ENCODE results near the gene NMS. TPM values are rescaled to one million over a fixed set of nuclear protein-coding genes. Genes with fewer than 3 reads are reported as not detected.

The NMS gene, protein sequence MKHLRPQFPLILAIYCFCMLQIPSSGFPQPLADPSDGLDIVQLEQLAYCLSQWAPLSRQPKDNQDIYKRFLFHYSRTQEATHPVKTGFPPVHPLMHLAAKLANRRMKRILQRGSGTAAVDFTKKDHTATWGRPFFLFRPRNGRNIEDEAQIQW
- total RNA-seq (not detected), polyA plus RNA-seq (not detected)
- long read RNA-seq, donor 1, result 0 reads
- long read RNA-seq, donor 2, result 0 reads
- long read RNA-seq, donor 3, result 0 reads
- long read RNA-seq, donor 4, result 0 reads

DNA sequence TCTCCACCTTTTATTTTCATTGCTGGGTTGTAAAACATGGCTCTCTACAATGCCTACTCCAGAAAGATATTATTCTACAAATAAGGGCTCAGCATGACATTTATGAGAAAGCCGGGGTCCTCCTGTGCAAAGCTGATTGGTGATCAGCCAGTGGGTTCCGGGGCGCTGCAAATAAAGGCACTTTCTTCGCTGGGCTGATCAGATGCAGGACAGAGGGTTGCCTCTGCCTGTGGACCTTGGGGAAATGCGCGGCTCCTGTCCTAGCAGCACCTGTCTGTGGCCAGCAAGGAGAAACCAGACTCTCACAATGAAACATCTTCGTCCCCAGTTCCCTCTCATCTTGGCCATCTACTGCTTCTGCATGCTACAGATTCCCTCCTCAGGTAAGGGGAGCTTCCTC is at the start of gene NMS:
TSS of gene NMS (plus strand) at position 301 of the 400 bp plus-strand sequence. CDS start at position 308, 7 bp downstream.
- no peaks in the 10 kb centered on the region for H3K4me1 ChIP-seq (ENCODE audit: control insufficient read depth, insufficient read depth, low read length)
- WGBS, result 94% methylated on average over 7 of the region's 7 CpGs
- ATAC-seq (no peak), DNase-seq (no peak)
- no peaks in the 10 kb centered on the region for H3K27me3 ChIP-seq (ENCODE audit: control insufficient read depth, insufficient read depth)
- intact Hi-C loops (cut with DNase I), result no loop called here
- H3K4me3 ChIP-seq (ENCODE audit: low read length), result no peak within 1 kb of the TSS
- peaks cover 2% of the 10 kb centered on the region for H3K9me3 ChIP-seq (ENCODE audit: control insufficient read depth, low read length)
- H3K27ac ChIP-seq (ENCODE audit: low read length), result no peak within 1 kb of the TSS

DNA sequence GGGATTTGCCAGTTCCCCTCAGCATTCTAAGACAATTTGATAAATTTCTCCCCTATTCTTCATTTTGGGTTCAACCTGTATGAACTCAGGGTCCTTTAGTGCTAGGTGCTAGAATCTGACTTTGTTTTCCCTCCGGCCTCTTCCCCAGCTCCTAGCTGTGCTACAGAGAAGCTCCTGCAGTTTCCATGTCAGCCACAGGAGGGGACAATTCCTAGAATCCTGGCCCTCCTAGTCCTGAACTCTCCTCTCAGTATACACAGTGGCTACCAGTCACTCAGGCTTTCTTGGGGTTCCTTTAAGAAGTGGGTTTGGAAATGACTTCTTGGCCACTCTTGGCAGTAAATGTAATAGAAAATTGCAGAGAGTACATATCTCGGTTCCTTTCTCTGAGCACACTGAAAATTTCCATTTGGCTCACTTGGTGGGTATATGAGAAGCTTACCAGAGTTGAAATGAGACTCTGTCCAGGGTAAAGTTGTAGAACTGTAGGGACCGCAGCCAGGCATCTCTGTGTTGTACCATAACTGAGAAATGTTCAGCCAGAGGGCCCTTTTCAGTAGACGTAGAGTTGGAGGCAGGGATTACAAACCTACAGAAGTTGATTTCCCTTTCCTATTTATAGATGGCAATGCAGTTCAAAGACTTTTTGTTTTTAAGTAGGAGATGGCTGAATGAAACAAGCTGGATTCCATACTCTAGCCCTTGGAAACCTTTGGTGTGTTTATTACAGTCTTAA is 47.8 kb upstream of the NMS start:
- ATAC-seq (peak in 1 of 2 donors; percentile 65), DNase-seq (no peak)
- no peaks in the 10 kb centered on the region for H3K27me3 ChIP-seq (ENCODE audit: control insufficient read depth, insufficient read depth)
- 82% methylated on average over 4 of the region's 4 CpGs for WGBS
- no peaks in the 10 kb centered on the region for H3K9me3 ChIP-seq (ENCODE audit: control insufficient read depth, low read length)
- intact Hi-C loops (cut with DNase I), result loop anchor here in 1 of 4 donors (10.0 kb wide), 1 partner anchor 142 kb away; the partner anchor contains the start of gene PDCL3
- H3K27ac ChIP-seq (ENCODE audit: low read length), result no peak overlapping the region
- no peaks in the 10 kb centered on the region for H3K4me1 ChIP-seq (ENCODE audit: control insufficient read depth, insufficient read depth, low read length)
- H3K4me3 ChIP-seq (ENCODE audit: low read length), result no peak overlapping the region

DNA sequence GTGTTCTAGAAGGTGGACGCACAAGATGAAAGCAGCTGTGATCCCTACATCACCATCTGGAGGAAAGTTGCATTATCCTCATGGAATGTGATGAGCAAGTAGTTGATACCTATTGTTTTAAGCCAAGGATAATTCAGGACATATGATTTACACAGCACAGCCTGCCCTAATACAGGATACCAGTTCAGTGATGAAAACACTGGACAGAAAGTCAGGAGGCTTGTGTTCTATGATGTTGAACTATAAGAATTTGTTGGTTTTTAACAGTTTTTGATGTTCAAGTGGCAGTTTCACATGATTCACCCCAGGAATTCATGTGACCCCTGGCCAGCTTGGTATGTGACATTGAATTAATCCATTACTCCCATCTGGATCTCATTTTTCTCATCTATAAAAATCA is 46.7 kb upstream of the NMS start:
- 87% methylated on average over 1 of the region's 1 CpG for WGBS
- DNase-seq, result no peak
- Histone ChIP-seq H3K27me3 (ENCODE audit: control insufficient read depth, insufficient read depth) (no peaks in the 10 kb centered on the region), H3K9me3 (ENCODE audit: control insufficient read depth, low read length) (no peaks in the 10 kb centered on the region), H3K4me1 (ENCODE audit: control insufficient read depth, insufficient read depth, low read length) (no peaks in the 10 kb centered on the region), H3K4me3 (ENCODE audit: low read length) (no peak overlapping the region), H3K27ac (ENCODE audit: low read length) (no peak overlapping the region)
- intact Hi-C loops (cut with DNase I), result loop anchor here in 1 of 4 donors (10.0 kb wide), 1 partner anchor 141 kb away; the partner anchor contains the start of gene PDCL3
- no peak for ATAC-seq

DNA sequence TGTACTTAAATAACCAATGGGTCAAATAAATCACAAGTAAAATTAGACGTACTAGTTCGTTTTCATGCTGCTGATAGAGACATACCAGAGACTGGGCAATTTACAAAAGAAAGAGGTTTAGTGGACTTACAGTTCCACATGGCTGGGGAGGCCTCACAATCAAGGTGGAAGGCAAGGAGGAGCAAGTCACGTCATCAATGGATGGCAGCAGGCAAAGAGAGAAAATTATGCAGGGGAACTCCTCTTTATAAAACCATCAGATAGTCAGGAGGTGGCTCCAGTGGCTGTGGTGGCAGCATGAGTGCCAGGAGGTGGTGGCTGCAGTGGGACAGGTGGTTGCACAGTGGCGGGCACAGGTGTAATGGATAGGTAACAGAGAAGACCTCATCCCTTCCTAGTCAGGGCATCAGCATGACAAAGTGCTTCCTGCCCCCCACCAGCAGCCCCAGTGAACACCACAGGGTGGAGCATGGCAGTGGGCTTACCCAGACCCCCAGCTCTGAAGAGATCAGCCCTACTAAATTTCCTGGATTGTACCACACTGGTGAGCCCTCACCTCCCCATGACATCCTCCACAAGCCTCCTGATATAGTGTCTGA is 45.9 kb upstream of the NMS start:
- Histone ChIP-seq H3K4me1 (ENCODE audit: control insufficient read depth, insufficient read depth, low read length) (no peaks in the 10 kb centered on the region), H3K4me3 (ENCODE audit: low read length) (no peak overlapping the region), H3K27me3 (ENCODE audit: control insufficient read depth, insufficient read depth) (no peaks in the 10 kb centered on the region), H3K27ac (ENCODE audit: low read length) (no peak overlapping the region), H3K9me3 (ENCODE audit: control insufficient read depth, low read length) (no peaks in the 10 kb centered on the region)
- intact Hi-C loops (cut with DNase I), result loop anchor here in 1 of 4 donors (10.0 kb wide), 1 partner anchor 140 kb away; the partner anchor contains the start of gene PDCL3
- WGBS, result 81% methylated on average over 4 of the region's 4 CpGs
- no peak for DNase-seq
- ATAC-seq, result no peak

DNA sequence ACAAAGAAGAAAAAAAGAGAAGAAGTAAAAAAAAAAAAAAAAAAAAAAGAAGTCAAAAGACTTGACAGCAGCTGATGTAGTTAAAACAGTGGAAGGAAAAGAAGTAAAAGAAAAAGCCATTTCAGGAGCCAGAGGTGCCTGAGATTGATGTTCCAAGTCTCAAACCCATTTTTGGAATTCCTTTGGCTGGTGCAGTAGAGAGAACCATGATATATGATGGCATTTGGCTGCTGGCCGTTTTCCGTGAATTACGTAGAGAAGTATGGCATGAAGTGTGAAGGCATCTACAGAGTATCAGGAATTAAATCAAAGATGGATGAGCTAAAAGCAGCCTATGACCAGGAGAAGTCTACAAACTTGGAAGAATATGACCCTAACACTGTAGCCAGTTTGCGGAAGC is 45.2 kb upstream of the NMS start:
- Histone ChIP-seq H3K4me1 (ENCODE audit: control insufficient read depth, insufficient read depth, low read length) (no peaks in the 10 kb centered on the region), H3K27ac (ENCODE audit: low read length) (no peak overlapping the region), H3K27me3 (ENCODE audit: control insufficient read depth, insufficient read depth) (no peaks in the 10 kb centered on the region), H3K9me3 (ENCODE audit: control insufficient read depth, low read length) (no peaks in the 10 kb centered on the region), H3K4me3 (ENCODE audit: low read length) (no peak overlapping the region)
- WGBS, result 78% methylated on average over 4 of the region's 4 CpGs
- no peak for DNase-seq
- intact Hi-C loops (cut with DNase I), result loop anchor here in 1 of 4 donors (10.0 kb wide), 1 partner anchor 140 kb away; the partner anchor contains the start of gene PDCL3
- ATAC-seq, result no peak

DNA sequence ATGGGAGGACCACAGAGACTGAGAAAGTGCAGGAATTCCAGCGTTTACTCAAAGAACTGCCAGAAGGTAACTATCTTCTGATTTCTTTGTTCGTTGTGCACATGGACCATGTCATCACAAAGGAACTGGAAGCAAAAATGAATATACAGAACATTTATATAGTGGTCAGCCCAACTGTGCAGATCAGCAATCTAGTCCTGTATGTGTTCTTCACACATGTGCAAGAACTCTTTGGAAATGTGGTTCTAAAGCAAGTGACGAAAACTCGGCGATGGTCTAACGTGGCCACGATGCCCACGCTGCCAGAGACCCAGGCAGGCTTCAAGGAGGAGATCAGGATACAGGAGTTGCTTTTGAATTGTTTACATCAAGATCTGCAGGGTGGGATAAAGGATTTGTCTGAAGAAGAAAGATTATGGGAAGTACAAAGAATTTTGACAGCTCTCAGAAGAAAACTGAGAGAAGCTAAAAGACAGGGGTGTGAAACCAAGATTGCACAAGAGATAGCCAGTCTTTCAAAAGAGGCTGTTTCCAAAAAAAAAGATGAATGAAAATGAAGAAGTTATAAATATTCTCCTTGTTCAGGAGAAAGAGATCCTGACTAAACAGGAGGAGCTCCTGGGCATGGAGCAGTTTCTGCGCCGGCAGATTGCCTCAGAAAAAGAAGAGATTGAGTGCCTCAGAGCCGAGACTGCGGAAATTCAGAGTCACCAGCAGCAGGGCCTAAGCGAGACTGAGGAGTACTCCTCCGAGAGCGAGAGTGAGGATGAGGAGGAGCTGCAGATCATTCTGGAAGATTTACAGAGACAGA is 44.5 kb upstream of the NMS start:
- WGBS, result 80% methylated on average over 15 of the region's 15 CpGs
- H3K4me3 ChIP-seq (ENCODE audit: low read length), result no peak overlapping the region
- H3K9me3 ChIP-seq (ENCODE audit: control insufficient read depth, low read length), result no peaks in the 10 kb centered on the region
- no peaks in the 10 kb centered on the region for H3K4me1 ChIP-seq (ENCODE audit: control insufficient read depth, insufficient read depth, low read length)
- DNase-seq (no peak), ATAC-seq (no peak)
- no peak overlapping the region for H3K27ac ChIP-seq (ENCODE audit: low read length)
- intact Hi-C loops (cut with DNase I), result loop anchor here in 1 of 4 donors (10.0 kb wide), 1 partner anchor 139 kb away; the partner anchor contains the start of gene PDCL3
- H3K27me3 ChIP-seq (ENCODE audit: control insufficient read depth, insufficient read depth), result no peaks in the 10 kb centered on the region

DNA sequence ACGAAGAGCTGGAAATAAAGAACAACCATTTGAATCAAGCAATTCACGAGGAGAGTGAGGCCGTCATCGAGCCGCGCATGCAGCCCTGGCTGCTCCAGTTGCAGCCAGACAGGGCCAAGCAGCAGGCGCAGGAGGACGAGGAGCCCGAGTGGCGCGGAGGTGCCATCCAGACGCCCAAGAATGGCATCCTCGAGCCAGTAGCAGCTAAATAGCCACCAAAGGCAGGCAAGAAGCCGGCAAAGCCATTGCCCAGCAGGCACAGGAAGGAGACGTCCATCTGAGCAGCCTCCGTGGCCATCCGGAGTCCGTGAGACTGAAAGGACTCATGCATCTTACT is 43.9 kb upstream of the NMS start:
- no peak overlapping the region for H3K4me3 ChIP-seq (ENCODE audit: low read length)
- no peaks in the 10 kb centered on the region for H3K27me3 ChIP-seq (ENCODE audit: control insufficient read depth, insufficient read depth)
- WGBS, result 83% methylated on average over 18 of the region's 18 CpGs
- intact Hi-C loops (cut with DNase I), result loop anchor here in 1 of 4 donors (10.0 kb wide), 1 partner anchor 138 kb away; the partner anchor contains the start of gene PDCL3
- H3K9me3 ChIP-seq (ENCODE audit: control insufficient read depth, low read length), result no peaks in the 10 kb centered on the region
- ATAC-seq (no peak), DNase-seq (no peak)
- no peak overlapping the region for H3K27ac ChIP-seq (ENCODE audit: low read length)
- no peaks in the 10 kb centered on the region for H3K4me1 ChIP-seq (ENCODE audit: control insufficient read depth, insufficient read depth, low read length)

DNA sequence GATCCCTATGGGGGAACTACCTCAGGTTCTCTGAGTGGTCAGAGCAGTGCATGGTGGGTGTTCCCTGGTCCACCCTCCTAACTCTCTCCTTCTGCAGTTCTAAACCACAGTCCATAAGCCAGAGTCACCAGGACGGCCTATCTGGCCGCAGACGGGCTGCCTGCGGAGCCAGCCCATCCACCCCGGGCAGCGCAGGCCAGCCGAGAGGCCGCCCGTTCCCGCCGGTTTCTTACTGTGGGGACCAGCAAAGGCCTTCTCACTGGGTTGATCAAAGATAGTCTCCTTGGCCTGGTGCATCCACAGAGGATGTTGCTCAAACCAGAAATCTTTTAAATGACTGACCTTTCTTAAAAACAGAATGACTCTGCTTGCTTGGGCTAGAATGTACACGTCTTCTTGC is 43.2 kb upstream of the NMS start:
- no peaks in the 10 kb centered on the region for H3K27me3 ChIP-seq (ENCODE audit: control insufficient read depth, insufficient read depth)
- 92% methylated on average over 12 of the region's 12 CpGs for WGBS
- H3K27ac ChIP-seq (ENCODE audit: low read length), result no peak overlapping the region
- intact Hi-C loops (cut with DNase I), result loop anchor here in 1 of 4 donors (10.0 kb wide), 1 partner anchor 138 kb away; the partner anchor contains the start of gene PDCL3
- no peaks in the 10 kb centered on the region for H3K9me3 ChIP-seq (ENCODE audit: control insufficient read depth, low read length)
- no peaks in the 10 kb centered on the region for H3K4me1 ChIP-seq (ENCODE audit: control insufficient read depth, insufficient read depth, low read length)
- DNase-seq, result no peak
- H3K4me3 ChIP-seq (ENCODE audit: low read length), result no peak overlapping the region
- peak in 1 of 2 donors; percentile 16 for ATAC-seq

DNA sequence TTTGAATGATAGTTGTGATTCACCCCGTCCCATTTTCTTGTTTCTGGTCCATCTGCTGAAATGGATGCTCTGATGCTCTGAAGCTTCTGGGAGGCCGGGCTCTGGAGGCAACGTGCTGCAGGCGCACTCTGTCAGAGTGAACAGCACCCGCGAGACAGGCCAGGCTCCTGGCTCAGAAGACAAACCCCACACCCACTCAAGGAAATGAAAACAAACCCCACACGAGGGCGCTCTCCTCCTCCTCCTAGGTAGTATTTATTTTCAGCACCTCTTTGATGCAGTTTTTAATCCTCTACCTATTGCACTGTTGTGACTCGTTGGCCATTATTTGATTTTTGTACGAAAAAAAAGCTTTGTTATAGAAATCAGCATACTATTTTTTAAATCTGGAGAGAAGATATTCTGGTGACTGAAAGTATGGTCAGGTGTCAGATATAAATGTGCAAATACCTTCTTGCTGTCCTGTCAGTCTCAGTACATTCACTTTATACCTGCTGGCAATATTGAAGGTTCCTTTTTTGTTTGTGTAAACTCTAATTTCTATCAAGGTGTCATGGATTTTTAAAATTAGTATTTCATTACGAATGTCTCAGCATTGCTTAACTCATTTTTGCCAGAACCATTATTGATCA is 42.5 kb upstream of the NMS start:
- no peaks in the 10 kb centered on the region for H3K9me3 ChIP-seq (ENCODE audit: control insufficient read depth, low read length)
- H3K4me1 ChIP-seq (ENCODE audit: control insufficient read depth, insufficient read depth, low read length), result no peaks in the 10 kb centered on the region
- H3K27ac ChIP-seq (ENCODE audit: low read length), result no peak overlapping the region
- intact Hi-C loops (cut with DNase I), result loop anchor here in 1 of 4 donors (10.0 kb wide), 1 partner anchor 137 kb away; the partner anchor contains the start of gene PDCL3
- WGBS, result 35% methylated on average over 11 of the region's 11 CpGs
- no peaks in the 10 kb centered on the region for H3K27me3 ChIP-seq (ENCODE audit: control insufficient read depth, insufficient read depth)
- DNase-seq (peak; percentile 56 to 81 (median 76)), ATAC-seq (peak; percentile 76 to 83)
- H3K4me3 ChIP-seq (ENCODE audit: low read length), result no peak overlapping the region

DNA sequence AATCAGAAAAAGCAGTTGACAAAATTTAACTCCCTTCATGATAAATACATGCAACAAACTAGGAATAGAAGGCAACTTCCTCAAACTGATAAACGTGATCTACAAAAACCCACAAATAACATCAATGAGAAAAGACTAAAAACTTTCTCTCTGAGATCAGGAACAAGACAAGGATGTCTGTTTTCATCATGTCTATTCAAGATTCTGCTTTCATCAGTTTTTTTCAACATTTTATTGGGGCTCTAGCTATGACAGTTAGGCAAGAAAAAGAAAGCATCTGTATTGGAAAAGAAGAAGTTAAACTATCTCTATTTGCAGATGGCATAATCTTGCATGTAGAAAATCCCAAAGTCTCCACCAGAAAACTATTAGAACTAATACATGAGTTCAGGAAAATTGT is 40.6 kb upstream of the NMS start:
- DNase-seq (no peak), ATAC-seq (no peak)
- no peak overlapping the region for H3K4me3 ChIP-seq (ENCODE audit: low read length)
- no peaks in the 10 kb centered on the region for H3K27me3 ChIP-seq (ENCODE audit: control insufficient read depth, insufficient read depth)
- 66% methylated on average over 1 of the region's 1 CpG for WGBS
- intact Hi-C loops (cut with DNase I), result loop anchor here in 1 of 4 donors (10.0 kb wide), 1 partner anchor 135 kb away; the partner anchor contains the start of gene PDCL3
- H3K9me3 ChIP-seq (ENCODE audit: control insufficient read depth, low read length), result no peaks in the 10 kb centered on the region
- H3K4me1 ChIP-seq (ENCODE audit: control insufficient read depth, insufficient read depth, low read length), result no peaks in the 10 kb centered on the region
- H3K27ac ChIP-seq (ENCODE audit: low read length), result no peak overlapping the region
